HG02943 (cell line): ENCODE measurements around the gene PRAMEF13.
"Not testable (repeated sequence)": the region's sequence is repeated elsewhere in the genome, so short reads cannot be mapped to it uniquely, and the experiment has no call there.

ENCODE experiments used
- ATAC-seq: cut with Tn5 transposase; IDR thresholded peaks from one replicate; pipeline ENCODE4 v1.9.1; 2021; ENCODE audit warnings: mild to moderate bottlenecking, low read depth, moderate library complexity; ENCODE audit not compliant: unreplicated experiment

The PRAMEF13 gene

GRCh38 chr1:13201309-13201708 lies at the start of gene PRAMEF13:
Gene PRAMEF13, minus strand, starts transcription at chr1:13201409. Its CDS starts 1,820 bp downstream, at chr1:13199589.
- not testable (repeated sequence) for ATAC-seq

DNA sequence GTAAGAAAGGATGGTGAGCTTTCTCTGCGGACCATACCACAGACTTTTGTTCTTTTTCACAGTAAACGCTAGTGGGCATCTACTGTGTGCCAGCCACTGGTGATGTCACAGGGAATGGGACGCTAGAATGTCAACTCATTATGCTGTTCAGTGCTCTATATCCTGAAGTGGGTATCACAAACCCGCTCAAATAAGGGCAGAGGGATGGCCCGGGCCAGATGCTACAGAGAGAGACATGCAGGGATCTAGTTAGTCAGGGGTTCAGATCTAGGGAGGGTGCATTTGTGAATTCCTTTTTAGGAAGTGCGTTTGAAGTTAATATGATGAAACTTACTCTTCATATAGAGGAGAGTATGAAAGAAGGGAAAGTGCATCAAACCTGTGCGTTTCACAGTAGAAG lies 45.9 kb upstream of the PRAMEF13 start:
- not testable (repeated sequence) for ATAC-seq

DNA sequence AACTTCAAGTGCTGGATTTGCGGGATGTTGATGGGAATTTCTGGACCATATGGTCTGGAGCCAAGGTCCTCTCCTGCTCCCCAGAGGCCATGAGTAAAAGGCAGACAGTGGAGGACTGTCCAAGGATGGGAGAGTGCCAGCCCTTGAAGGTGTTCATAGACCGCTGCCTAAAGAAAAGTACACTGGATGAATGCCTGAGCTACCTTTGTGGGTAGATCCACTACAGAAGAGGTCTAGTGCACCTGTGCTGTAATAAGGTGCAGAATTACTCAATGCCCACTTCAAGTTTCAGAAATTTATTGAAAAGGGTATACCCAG lies 45.3 kb upstream of the PRAMEF13 start:
- not testable (repeated sequence) for ATAC-seq

DNA sequence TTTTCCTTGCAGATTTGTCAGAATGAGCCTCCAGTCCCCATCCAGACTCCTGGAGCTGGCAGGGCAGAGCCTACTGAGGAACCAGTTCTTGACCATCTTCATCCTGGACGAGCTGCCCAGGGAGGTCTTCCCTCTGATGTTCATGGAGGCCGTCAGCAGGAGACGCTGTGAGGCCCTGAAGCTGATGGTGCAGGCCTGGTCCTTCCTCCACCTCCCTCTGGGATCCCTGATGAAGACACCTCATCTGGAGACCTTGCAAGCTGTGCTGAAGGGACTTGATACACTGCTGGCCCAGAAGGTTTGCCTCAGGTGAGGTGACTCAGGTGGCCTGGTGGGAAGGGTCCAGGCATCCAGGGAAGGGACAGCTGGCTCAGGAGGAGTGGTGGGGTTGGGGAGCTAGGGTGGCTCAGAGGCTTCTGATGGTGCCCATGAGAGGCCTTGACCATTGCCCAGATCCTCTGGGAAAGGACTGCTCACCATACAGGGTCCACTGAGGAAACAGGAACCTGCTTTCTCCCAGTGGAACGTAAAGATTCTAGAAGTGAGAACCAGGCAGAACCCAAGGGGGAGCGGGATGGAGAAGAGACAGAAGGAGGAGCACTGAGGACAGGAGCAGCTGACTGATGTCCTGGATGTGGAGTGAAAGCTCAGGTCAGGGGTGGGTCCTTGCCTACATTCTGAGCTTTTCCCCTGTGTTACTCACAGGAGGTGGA lies 44.8 kb upstream of the PRAMEF13 start:
- not testable (repeated sequence) for ATAC-seq

- not testable (repeated sequence) for ATAC-seq
These were observed 42.5 kb upstream of the PRAMEF13 start for GRCh38 chr1:13243536-13244263.

GRCh38 chr1:13239633-13240032 lies 38.4 kb upstream of the PRAMEF13 start:
- not testable (repeated sequence) for ATAC-seq

- not testable (repeated sequence) for ATAC-seq
These were observed 36.4 kb upstream of the PRAMEF13 start for GRCh38 chr1:13237572-13237971.

DNA sequence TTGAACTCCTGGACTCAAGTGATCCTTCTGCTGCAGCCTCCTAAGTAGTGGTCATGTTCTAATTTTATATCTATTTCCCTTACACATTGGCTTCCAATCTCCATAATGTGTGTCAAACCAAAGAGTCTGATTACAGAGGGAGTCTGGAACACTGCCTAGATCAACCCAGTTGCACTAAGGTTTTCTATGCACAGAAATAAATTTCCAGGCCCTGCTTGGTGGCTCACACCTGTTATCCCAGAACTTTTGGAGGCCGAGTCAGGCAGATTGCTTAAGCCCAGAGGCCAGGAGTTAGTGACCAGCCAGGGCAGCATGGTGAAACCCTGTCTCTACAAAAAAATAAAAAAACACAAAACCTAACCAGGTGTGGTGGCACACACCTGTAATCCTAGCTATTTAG lies 32.8 kb upstream of the PRAMEF13 start:
- ATAC-seq, result not testable (repeated sequence)

DNA sequence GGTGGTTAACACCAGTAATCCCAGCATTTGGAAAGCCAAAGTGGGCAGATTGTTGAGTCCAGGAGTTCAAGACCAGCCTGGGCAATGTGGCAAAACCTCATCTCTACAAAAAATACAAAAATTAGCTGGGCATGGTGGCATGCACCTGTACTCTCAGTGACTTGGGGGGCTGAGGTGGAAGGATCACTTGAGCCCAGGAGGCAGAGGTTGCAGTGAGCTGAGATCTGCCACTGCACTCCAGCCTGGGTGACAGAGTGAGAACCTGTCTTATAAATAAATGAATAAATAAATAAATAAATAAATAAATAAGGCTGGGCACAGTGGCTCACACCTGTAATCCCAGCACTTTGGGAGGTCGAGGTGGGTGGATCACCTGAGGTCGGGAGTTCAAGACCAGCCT lies 30.8 kb upstream of the PRAMEF13 start:
- ATAC-seq, result not testable (repeated sequence)

GRCh38 chr1:13231061-13231750 lies 30.0 kb upstream of the PRAMEF13 start:
- not testable (repeated sequence) for ATAC-seq

GRCh38 chr1:13230601-13231000 lies 29.4 kb upstream of the PRAMEF13 start:
- ATAC-seq, result not testable (repeated sequence)

DNA sequence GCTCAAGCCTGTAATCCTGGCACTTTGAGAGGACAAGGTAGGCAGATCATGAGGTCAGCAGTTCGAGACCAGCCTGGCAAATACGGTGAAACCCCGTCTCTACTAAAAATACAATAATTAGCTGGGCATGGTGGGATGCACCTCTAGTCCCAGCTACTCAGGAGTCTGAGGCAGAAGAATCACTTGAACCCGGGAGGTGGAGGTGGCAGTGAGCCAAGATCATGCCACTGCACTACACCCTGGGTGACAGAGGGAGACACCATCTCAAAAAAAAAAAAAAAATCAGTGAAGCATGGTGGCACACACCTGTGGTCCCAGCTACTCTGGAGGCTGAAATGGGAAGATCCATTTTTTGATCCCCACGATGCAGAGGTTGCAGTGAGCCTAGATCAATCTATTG lies 28.9 kb upstream of the PRAMEF13 start:
- ATAC-seq, result not testable (repeated sequence)

GRCh38 chr1:13228343-13228781 lies 27.2 kb upstream of the PRAMEF13 start:
- ATAC-seq, result no peak

GRCh38 chr1:13227271-13228055 lies 26.3 kb upstream of the PRAMEF13 start:
- ATAC-seq, result not testable (repeated sequence)

- not testable (repeated sequence) for ATAC-seq
These were observed 24.5 kb upstream of the PRAMEF13 start, which contains the start of gene PRAMEF18 for GRCh38 chr1:13225675-13226204. Gene PRAMEF18, minus strand, starts transcription at chr1:13226154. Its CDS starts 48 bp downstream, at chr1:13226106.

GRCh38 chr1:13224480-13225060 lies 23.4 kb upstream of the PRAMEF13 start:
- no peak for ATAC-seq

DNA sequence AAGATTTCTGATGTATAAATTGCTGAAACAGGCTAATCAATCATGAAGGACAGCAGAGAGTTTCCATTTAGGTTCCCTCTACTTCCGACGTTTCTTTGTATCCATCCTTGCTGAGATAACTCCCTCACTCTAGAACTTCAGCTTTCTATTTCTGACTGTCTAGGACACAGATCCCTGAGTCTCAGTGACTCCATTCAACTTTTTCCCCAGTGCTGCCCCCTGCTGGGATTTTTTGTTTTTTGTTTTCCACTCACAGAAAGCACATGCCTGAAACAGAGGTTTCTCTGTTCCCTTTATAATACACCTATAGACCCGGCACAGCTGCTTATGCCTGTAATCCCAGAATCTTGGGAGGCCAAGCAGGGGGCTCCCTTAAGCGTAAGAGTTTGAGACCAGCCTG lies 21.6 kb upstream of the PRAMEF13 start:
- not testable (repeated sequence) for ATAC-seq

DNA sequence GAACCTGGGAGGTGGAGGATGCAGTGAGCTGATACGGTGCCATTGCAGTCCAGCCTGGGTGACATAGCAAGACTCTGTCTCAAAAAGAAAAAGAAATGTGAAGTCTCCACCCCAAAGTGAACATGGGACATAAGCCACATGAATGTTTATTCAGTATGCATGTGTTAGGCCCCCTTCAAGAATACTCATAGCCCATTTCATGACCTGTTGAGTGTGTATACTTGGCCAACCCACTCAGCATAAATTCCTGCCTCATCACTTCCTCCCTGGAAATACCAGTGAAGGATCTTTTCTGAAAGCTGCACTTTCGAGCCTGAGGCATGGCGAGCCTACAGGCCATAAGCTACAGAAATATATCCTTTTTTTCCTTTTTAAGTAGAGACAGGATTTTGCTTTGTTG lies 18.0 kb upstream of the PRAMEF13 start:
- ATAC-seq, result not testable (repeated sequence)

GRCh38 chr1:13216619-13217018 lies 15.4 kb upstream of the PRAMEF13 start:
- not testable (repeated sequence) for ATAC-seq

- not testable (repeated sequence) for ATAC-seq
These were observed 7.5 kb upstream of the PRAMEF13 start for GRCh38 chr1:13208712-13209111.
